ENCODE measurements around the gene EPOP.

EPOP gene

DNA sequence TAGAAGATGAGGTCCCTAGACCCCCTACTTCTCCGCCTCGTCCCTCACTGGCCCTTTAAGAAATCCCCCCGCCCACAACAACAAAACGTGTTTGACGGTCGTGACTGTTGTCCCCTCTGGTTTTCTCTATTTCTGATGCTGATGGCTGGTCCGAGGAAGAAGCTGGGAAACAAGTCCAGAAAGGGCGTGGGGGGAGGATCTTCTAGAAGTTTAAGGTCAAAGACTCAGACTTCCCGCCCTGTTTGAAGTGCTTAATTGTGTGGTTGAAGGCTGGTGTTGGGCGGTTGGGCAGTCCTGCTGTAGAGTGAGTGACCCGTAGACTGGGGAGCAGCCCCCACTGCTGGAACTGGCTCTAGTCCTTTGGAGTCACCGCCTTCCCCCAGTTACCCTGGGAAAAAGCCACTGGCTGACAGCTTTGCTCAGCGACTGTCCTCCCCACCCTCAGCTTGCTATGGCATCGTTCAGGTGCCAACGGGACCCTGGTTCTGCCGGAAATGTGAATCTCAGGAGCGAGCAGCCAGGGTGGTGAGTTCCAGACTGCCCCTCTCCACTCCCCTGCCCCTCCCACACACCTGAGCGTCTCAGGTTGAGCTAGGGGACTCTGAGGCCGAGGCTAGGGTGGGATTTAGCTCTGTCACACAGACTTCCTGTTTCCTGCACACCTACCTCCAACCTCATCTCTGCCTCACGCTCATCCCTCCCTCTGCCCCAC, 31.9 kb upstream of the EPOP start:
- intact Hi-C loops (cut with DNase I) = no loop called here
- no peak for DNase-seq

DNA sequence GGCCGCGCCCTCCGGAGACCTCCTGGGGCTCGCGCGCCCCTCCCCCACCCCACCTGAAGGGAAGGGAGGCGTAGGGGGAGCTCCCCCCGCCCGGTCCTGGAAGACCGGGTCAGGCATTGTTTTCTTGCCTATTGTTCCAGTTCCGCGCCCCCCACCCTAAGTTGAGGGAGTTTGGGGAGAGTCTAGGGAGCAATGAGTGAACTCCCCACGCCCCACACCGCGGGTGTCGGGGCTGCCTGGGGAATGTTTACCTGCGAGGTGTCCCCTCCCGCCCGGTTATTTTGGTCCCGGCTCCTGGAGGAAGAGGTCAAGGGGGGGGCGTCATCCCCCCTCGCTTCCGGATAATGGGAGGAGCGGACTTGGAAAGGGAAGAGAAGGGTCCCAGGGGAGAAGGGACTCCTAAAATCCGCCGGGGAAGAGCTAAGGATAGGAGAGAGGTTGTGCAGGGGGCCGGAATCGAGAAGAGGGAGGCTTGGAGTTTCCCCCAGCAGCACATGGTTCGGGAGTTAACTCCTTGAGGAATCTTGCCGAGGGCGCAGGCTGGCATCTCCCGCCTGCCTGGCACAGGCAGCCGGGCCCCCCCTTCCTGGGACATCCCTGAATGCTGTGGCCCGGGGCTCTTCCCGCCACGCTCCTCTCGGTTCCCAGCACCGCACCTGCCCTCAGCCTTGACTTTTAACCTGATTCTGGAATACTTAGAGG, 31.2 kb upstream of the EPOP start:
- peak in 2 of 10 donors; percentile 22 to 41 for DNase-seq
- intact Hi-C loops (cut with DNase I) = no loop called here

DNA sequence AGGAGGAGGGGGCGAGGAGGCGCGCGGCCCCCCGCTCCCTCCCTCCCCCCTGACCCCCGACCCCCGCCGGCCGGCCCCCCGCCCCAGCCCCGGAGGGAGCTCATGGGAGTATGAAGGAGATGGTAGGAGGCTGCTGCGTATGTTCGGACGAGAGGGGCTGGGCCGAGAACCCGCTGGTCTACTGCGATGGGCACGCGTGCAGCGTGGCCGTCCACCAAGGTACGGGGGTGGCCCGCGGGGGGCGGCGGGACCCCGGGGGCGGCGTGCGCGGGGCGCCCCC, 30.7 kb upstream of the EPOP start:
- DNase-seq = no peak
- intact Hi-C loops (cut with DNase I) = no loop called here

DNA sequence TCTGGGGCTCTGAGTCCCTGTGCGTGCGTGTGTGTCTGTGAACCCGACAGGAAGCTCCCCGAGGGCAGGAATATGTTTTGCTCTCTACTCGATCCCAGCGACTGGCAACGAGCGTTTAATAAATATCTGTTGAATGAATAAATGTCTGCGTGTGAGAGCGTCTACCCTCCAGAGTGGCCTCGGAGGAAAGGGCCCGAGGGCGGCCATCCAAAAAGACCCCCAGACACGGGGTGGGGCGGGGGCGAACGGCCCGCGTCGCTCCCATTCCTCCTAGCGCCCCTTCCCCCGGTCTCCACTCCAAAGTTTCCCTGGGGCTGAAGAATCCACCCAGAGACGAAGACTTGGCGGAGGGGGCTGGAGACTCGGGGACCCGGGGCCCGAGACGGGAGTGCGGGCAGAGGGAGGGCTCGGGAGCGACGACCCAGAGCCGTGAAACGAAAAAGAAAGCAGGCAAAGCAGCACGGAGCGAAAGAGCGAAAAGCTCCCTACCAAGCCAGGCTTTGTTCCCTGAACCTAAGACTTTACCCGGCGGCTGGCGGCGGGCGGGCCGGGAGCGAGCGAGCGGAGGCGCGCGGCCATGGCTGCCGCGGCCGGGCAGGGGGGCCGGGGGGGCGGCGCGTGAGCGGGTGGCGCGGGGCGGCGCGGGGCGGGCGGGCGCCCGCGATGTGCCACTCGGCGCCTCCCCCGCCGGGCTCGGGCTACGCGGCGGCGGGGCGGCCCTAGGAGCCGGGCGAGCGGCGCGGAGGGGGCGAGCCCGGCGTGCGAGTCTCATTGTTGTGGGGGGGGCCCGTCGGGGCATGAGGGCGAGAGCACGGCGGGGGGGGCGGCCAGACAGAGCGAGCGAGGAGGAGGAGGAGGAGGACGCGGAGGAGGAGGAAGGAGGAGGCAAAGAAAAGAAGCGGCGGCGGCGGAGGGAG, 30.1 kb upstream of the EPOP start, which contains the start of gene MLLT6:
TSS of gene MLLT6 (plus strand) at position 668 of the 917 bp plus-strand sequence. CDS start 360 bp downstream, outside the sequence.
- intact Hi-C loops (cut with DNase I) = no loop called here
- DNase-seq = peak; percentile 66 to 97 (median 82)

DNA sequence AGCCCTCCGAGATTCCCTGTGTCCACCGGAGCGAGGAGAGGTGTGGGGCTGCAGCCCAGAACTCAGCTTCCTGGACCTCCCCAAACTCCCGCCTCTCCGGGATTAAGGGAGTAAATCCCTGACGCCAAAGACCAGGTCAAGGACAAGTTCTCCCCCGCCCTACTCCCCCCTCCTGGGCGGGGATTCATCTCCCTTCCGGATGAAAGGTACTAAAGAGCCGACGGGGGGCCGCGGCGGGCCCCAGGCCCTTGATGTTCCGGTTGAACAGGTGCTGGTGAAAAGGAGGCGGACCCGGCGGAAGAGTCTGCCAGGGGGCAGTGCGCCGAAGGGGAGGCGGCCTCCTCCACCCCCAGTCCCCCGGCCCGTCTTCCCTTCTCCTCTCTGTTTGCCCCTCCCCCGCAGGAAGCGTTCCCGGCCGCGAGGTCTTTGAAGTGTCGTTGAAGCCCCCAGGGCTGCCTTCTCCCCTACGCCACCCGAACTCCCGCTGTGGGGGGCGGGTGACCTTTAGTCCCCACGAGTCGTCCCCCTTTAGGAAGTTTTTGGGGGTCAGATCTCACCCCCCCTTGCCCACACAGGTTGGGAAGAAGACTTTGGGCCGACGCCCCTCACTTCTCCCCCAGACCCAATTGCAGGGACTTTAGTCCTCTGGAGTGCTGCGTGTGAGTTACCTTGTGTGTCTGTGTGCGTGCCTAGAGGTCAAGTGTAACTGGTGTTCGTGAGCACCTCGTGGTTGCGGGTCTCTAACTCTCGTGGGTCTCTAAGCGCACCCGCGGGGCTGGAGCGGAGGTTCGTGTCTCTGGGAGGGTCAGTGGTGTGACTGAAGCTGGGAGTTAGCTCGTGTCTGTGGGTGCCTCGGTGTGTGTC, 29.2 kb upstream of the EPOP start:
- no peak for DNase-seq
- intact Hi-C loops (cut with DNase I) = no loop called here

DNA sequence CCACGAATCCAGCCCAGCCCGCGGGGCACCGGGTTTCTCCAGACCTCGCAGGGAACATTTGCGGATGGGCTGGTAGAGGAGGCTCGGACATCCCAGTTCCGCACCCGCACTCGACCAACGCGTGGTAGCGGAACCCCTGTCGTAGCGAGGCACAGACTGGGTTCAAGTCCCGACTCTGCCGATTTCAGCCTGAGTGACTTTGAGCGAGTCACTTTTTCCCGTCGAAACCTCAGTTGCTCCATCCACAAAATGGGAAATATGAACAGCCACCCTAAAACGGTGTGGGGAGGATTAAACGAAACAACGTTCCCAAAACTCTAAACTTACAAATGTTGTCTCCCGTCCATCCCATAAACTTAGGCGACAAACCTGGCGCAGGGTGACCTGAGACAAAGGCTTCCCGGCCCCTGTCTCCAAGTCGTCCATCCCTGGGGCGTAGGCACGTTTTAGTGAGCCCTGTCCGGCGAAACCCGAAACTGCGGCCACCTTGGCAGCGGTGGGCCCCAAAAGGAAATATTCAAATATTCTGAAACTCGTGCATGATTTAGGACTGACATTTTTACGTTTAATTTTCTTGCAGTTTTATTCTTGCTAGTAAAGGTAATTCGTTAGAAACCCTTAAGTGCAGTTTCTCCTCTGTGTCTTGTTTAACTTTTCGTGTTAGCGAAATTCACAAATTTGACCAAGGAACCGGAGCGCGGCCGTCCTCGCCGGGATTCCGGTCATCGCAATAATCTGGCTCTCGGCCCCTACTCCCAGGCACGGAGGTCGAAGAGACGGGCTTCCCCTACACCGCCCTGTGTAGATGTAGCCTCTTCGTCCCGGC, 28.4 kb upstream of the EPOP start:
- no peak for DNase-seq
- intact Hi-C loops (cut with DNase I) = no loop called here

DNA sequence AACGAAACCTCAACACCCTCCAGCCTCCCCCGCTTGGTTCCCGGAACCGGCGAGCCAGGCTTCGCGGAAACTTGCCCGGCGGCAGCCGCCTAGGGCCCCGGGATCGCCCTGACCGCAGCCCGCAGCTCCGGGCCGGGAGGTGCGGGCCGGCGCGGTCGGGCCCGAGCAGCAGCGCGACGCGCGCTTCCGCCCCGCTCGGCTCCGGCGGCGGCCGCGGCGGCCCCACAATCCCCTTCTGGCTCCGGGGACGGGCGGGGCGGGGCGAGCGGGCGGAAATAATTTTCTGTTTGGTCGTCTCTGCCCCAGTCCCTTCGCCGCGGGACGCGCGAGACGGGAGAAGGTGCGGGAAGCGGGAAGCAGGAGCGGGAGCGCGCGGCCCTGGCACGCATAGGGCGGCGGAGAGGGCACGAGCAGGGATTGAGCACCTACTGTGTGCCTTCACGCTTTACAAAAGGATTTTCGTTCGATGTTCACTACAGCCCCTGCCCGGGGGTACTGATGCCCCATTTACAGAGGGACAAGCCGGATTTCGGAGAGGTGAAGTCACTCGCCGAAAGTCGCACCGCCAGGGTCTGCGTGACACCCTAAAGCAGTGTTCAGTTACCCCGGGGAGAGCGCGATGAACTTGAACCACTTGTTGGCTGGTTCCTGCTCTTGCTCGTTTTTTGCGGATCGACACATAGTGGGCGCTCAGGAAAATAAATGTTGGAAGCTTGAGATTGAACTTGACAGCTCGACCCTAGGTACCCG, 27.6 kb upstream of the EPOP start:
- intact Hi-C loops (cut with DNase I) = no loop called here

GRCh38 chr17:38701504-38702165, 26.9 kb upstream of the EPOP start:
- intact Hi-C loops (cut with DNase I) = no loop called here
- no peak for DNase-seq

More for the DNA sequence above, 27.6 kb upstream of the EPOP start:
- DNase-seq = peak; percentile 69 to 96 (median 78)

DNA sequence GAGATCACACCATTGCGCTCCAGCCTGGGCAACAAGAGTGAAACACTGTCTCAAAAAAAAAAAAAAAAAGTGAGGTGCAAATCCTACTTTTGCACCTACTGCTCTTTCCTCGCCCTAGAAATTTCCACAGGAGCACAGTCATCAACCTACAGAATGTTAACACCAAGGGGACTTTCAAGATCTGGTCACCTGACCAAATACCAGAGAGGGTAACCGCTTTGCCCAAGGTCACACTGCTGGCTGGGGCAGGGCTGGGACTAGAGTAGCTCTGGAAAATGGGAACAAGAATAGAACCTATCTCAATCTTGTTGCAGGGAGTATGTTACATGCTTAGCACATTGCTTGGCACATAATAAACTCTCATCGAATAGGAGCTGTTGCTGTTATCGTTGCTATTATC, 24.0 kb upstream of the EPOP start:
- no peak for DNase-seq

GRCh38 chr17:38697061-38697820, 22.5 kb upstream of the EPOP start:
- intact Hi-C loops (cut with DNase I) = no loop called here
- DNase-seq = no peak

More for the DNA sequence above, 24.0 kb upstream of the EPOP start:
- intact Hi-C loops (cut with DNase I) = no loop called here

- peak in 3 of 10 donors; percentile 19 to 88 (median 38) for DNase-seq
- intact Hi-C loops (cut with DNase I) = no loop called here
Measured at GRCh38 chr17:38693700-38694329, 19.1 kb upstream of the EPOP start.

- DNase-seq = no peak
- intact Hi-C loops (cut with DNase I) = no loop called here
Measured at GRCh38 chr17:38691154-38691553, 16.4 kb upstream of the EPOP start.

- no peak for DNase-seq
- intact Hi-C loops (cut with DNase I) = no loop called here
Measured at GRCh38 chr17:38690386-38690785, 15.6 kb upstream of the EPOP start.

- intact Hi-C loops (cut with DNase I) = no loop called here
- no peak for DNase-seq
Measured at GRCh38 chr17:38687286-38687685, 12.5 kb upstream of the EPOP start.

- intact Hi-C loops (cut with DNase I) = no loop called here
Measured at GRCh38 chr17:38685491-38685890, 10.7 kb upstream of the EPOP start.

DNA sequence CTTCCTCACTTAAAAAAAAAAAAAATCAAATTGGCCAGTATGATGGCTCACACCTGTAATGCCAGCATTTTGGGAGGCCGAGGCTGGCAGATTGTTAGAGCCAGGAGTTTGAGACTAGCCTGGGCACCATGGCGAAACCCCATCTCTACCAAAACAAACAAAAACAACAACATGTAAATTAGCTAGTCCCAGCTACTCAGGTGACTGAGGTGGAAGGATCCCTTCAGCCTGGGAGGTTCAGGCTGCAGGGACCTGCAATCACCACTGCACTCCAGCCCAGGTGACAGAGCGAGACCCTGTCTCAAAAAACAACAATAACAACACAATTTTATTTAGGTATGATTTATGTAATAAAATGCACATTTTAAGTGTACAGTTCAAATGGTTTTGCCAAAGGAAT, 6.3 kb upstream of the EPOP start:
- intact Hi-C loops (cut with DNase I) = no loop called here
- DNase-seq = no peak

More at GRCh38 chr17:38685491-38685890, 10.7 kb upstream of the EPOP start:
- peak in 8 of 10 donors; percentile 35 to 92 (median 64) for DNase-seq

GRCh38 chr17:38677819-38678218, 3.1 kb upstream of the EPOP start:
- DNase-seq = no peak
- intact Hi-C loops (cut with DNase I) = loop anchor here (1.0 kb wide), 1 partner anchor 57 kb away; no protein-coding TSS in a partner anchor

All from posterior cingulate gyrus (tissue), 11 donors.